ENCODE results near the gene CD302.
"Not testable (repeated sequence)": the region's sequence is repeated elsewhere in the genome, so short reads cannot be mapped to it uniquely, and the experiment has no call there.

CD302 gene

DNA sequence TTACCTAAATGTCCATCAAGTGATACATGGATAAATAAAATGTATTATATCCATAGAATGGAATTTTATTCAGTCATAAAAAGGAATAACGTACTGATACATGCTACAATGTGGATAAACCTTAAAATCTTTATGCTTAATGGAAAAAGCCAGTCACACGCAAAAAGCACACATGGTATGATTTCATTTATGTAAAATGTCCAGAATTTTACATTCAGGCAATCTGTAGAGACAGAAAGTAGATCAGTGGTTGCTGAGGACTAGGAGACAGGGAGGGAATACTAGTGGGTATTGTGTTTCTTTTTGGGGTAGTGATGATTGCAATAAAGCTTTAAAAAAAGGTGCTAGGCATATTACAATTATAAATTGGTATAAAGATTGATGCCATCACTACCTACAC lies 30.7 kb upstream of the CD302 start:
- in situ Hi-C loops (cut with HindIII; ENCODE audit: low sequenced_read_pairs): no loop called here
- TF ChIP-seq, protein P1, sequence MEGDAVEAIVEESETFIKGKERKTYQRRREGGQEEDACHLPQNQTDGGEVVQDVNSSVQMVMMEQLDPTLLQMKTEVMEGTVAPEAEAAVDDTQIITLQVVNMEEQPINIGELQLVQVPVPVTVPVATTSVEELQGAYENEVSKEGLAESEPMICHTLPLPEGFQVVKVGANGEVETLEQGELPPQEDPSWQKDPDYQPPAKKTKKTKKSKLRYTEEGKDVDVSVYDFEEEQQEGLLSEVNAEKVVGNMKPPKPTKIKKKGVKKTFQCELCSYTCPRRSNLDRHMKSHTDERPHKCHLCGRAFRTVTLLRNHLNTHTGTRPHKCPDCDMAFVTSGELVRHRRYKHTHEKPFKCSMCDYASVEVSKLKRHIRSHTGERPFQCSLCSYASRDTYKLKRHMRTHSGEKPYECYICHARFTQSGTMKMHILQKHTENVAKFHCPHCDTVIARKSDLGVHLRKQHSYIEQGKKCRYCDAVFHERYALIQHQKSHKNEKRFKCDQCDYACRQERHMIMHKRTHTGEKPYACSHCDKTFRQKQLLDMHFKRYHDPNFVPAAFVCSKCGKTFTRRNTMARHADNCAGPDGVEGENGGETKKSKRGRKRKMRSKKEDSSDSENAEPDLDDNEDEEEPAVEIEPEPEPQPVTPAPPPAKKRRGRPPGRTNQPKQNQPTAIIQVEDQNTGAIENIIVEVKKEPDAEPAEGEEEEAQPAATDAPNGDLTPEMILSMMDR (IDR thresholded peaks at IDR 0.05; ENCODE audit: low read depth, low read length, missing control alignments): no peak
- DNase-seq (ENCODE audit: low read depth): no peak
- no peak overlapping the region for H3K4me3 ChIP-seq (ENCODE audit: low read depth, low read length)

DNA sequence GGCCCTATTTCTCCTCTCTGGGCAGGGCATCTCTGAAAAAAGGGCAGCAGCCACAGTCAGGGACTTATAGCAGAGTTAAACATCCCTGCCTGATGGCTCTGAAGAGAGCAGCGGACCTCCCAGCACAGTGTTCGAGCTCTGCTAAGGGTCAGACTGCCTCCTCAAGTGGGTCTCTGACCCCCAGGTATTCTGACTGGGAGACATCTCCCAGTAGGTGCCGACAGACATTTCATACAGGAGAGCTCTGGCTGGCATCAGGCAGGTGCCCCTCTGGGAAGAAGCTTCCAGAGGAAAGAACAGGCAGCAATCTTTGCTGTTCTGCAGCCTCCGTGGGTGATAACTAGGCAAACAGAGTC lies 24.4 kb upstream of the CD302 start:
- H3K4me3 ChIP-seq (ENCODE audit: low read depth, low read length); in situ Hi-C loops (cut with HindIII; ENCODE audit: low sequenced_read_pairs); DNase-seq (ENCODE audit: low read depth): not testable (repeated sequence)

DNA sequence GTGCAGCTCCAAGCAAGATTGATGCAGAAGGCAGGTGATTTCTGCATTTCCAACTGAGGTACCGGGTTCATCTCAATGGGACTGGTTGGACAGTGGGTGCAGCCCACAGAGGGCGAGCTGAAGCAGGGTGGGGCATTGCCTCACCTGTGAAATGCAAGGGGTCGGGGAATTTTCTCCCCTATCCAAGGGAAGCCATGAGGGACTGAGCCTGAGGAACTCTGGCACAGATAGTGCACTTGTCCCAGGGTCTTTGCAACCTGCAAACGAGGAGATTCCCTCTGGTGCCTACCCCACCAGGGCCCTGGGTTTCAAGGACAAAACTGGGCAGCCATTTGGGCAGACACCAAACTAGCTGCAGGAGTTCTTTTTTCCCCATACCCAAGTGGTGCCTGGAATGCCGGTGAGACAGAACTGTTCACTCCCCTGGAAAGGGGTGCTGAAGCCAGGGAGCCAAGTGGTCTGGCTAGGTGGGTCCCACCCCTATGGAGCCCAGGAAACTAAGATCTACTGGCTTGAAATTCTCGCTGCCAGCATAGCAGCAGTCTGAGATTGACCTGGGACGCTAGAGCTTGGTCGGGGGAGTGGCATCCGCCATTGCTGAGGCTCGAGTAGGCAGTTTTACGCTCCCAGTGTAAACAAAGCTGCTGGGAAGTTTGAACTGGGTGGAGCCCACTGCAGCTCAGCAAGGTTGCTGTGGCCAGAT lies 23.9 kb upstream of the CD302 start:
- DNase-seq (ENCODE audit: low read depth); in situ Hi-C loops (cut with HindIII; ENCODE audit: low sequenced_read_pairs); H3K4me3 ChIP-seq (ENCODE audit: low read depth, low read length): not testable (repeated sequence)

DNA sequence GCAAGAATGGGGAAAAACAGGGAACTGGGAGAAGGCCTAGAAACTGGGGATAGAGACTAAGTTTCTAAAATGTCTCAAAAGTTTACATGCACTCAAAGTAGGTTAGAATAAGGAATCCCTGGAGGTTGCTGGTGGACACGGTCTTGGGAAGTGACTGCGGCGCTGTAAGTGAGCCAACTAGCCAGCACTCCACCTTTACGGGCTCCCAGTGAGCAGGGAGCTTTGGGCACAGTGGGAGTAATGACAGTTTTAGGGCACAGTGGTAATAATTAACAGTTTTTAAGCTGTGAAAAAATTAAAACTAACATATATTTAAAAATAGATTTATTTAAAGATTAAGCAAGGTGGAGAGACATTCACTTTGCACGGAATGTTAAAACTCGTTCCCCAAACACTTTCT lies 20.9 kb upstream of the CD302 start:
- no peak overlapping the region for H3K4me3 ChIP-seq (ENCODE audit: low read depth, low read length)
- in situ Hi-C loops (cut with HindIII; ENCODE audit: low sequenced_read_pairs): no loop called here
- TF ChIP-seq, protein P1 (IDR thresholded peaks at IDR 0.05; ENCODE audit: low read depth, low read length, missing control alignments): no peak
- DNase-seq (ENCODE audit: low read depth): no peak

DNA sequence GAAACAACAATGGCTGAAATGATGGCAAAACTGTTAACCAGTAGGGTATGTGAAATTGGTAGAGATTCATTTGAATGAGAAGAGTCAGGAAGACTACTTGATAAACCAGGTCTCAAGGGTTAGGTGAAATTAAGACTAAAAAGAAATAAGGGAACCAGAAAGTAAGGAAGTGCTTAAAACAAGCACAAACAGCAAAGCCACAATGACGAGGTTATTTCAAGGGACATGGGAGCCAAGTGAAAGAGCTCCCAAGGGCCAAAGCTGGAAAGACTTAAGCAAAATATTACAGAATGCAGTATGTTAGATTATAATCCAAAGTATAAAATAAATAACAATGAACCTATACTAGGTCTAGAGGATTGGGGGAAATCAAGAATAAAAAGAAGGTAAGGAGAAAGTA lies 19.3 kb upstream of the CD302 start:
- in situ Hi-C loops (cut with HindIII; ENCODE audit: low sequenced_read_pairs): no loop called here
- no peak overlapping the region for H3K4me3 ChIP-seq (ENCODE audit: low read depth, low read length)
- no peak for DNase-seq (ENCODE audit: low read depth)
- TF ChIP-seq, protein P1 (IDR thresholded peaks at IDR 0.05; ENCODE audit: low read depth, low read length, missing control alignments): no peak

DNA sequence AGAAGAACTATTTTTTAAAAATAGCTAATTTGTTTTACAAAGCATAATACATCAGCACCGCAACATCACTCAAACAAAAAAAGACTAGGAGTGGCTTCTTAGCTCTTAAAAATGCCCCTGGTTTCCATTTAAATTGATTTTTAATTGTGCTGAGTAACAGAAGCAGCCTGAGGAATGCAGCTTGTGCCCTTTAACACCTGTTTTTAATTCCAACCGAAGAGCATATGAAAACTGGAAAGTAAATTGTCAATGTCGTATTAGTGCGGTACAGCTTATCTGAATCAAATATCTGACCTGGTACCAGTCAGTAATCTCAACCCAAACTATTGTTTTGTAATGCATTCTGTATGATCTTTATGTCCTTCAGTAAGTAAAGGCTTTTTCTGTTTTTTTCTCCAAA lies 13.2 kb upstream of the CD302 start:
- no peak overlapping the region for H3K4me3 ChIP-seq (ENCODE audit: low read depth, low read length)
- DNase-seq (ENCODE audit: low read depth): no peak
- TF ChIP-seq, protein P1 (IDR thresholded peaks at IDR 0.05; ENCODE audit: low read depth, low read length, missing control alignments): no peak
- in situ Hi-C loops (cut with HindIII; ENCODE audit: low sequenced_read_pairs): no loop called here

DNA sequence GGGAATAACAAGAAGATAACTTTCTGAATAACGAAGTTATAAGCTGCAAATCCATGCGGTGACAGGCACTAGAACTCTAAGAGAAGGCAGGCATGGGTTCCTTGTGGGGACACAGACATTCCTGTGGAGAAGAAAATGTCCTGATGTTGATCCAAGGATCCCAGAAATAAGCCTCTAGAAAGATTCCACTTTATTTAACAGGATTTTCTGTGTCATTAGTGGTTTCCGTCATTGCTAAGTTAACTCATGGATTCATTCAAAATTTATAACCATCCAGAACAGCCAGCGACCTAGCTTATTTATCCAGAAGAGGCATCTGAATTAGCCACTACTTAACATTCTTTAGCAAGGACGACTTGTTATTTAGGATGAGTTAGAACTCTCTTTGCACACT lies 10.0 kb upstream of the CD302 start:
- no peak for DNase-seq (ENCODE audit: low read depth)
- in situ Hi-C loops (cut with HindIII; ENCODE audit: low sequenced_read_pairs): no loop called here
- H3K4me3 ChIP-seq (ENCODE audit: low read depth, low read length): no peak overlapping the region
- TF ChIP-seq, protein P1 (IDR thresholded peaks at IDR 0.05; ENCODE audit: low read depth, low read length, missing control alignments): no peak

Data from astrocyte of the cerebellum (primary cell).